ENCODE measurements around the gene P2RX3.

Gene P2RX3

GRCh38 chr11:57376095-57377090 lies 38.2 kb downstream of the P2RX3 start:
- no peak for DNase-seq

GRCh38 chr11:57377107-57377506 lies 39.0 kb downstream of the P2RX3 start:
- no peak for DNase-seq

- DNase-seq: no peak
Observed at GRCh38 chr11:57378186-57378585, 40.0 kb downstream of the P2RX3 start.

GRCh38 chr11:57379732-57380131 lies 41.6 kb downstream of the P2RX3 start:
- no peak for DNase-seq

- DNase-seq: no peak
Observed at GRCh38 chr11:57380975-57381374, 42.8 kb downstream of the P2RX3 start, which contains the start of gene PRG3. Gene PRG3, minus strand, starts transcription at chr11:57381150. Its CDS starts 442 bp downstream, at chr11:57380708.

GRCh38 chr11:57386178-57386940 lies 48.2 kb downstream of the P2RX3 start:
- DNase-seq: no peak

- DNase-seq: no peak
Observed at GRCh38 chr11:57387289-57388030, 49.3 kb downstream of the P2RX3 start.

- DNase-seq: no peak
Observed at GRCh38 chr11:57390535-57390934, 52.4 kb downstream of the P2RX3 start, which contains the start of gene PRG2. Gene PRG2, minus strand, starts transcription at chr11:57390650. Its CDS starts 706 bp downstream, at chr11:57389944.

- DNase-seq: no peak
Observed at GRCh38 chr11:57391111-57391510, 53.0 kb downstream of the P2RX3 start.

- no peak for DNase-seq
Observed at GRCh38 chr11:57391539-57391938, 53.4 kb downstream of the P2RX3 start.

GRCh38 chr11:57392066-57392762 lies 54.1 kb downstream of the P2RX3 start:
- no peak for DNase-seq

GRCh38 chr11:57392763-57393105 lies 54.6 kb downstream of the P2RX3 start:
- DNase-seq: no peak

- no peak for DNase-seq
Observed at GRCh38 chr11:57394203-57394965, 56.2 kb downstream of the P2RX3 start.

- DNase-seq: no peak
Observed at GRCh38 chr11:57395905-57396623, 57.9 kb downstream of the P2RX3 start.

GRCh38 chr11:57396744-57397143 lies 58.6 kb downstream of the P2RX3 start:
- no peak for DNase-seq

GRCh38 chr11:57397394-57397990 lies 59.3 kb downstream of the P2RX3 start:
- DNase-seq: no peak

- no peak for DNase-seq
Observed at GRCh38 chr11:57399221-57399620, 61.1 kb downstream of the P2RX3 start.

- no peak for DNase-seq
Observed at GRCh38 chr11:57399972-57400578, 61.9 kb downstream of the P2RX3 start.

- DNase-seq: no peak
Observed at GRCh38 chr11:57402188-57403002, 64.2 kb downstream of the P2RX3 start.
